Heart left ventricle (tissue), 13 donors: ENCODE data around the gene VSTM1.

Source experiments
- CTCF ChIP-seq, 12 donors: fragments of 200-600 bp; sonication (generic) in 4 of 12; IDR thresholded peaks; one replicate each; pipeline versions ENCODE4 v1.5.0 to v1.8.0; 2018 to 2022; ENCODE audit warnings: antibody characterized with exemption in 12 of 12, mild to moderate bottlenecking in 5 of 12
- POLR2A ChIP-seq, 2 donors: fragments of 450-650 bp; IDR thresholded peaks; one replicate each; pipeline ENCODE4 v1.6.1; 2017; ENCODE audit warnings: antibody characterized with exemption in 2 of 2, mild to moderate bottlenecking in 2 of 2, moderate library complexity in 2 of 2
- donor health status: ischemic (EF 13 %, LVEDD 7.1; RV severe dilation, severe dysfunction).
- donor health status: DM: no; HTN: yes; CAD: no.
- donor health status: DM: no; HTN: no; CAD: no.
- donor health status: ischemic (EF 25% LVEDD 6.9; RV normal size, moderate dysfunction).
- donor health status: ischemic (EF 25% LVEDD 5.7; RV mildly dilated, moderate dysfunction).
- donor health status: ischemic (EF 35%, LVEDD 5.7; RV mildly dilated, moderate dysfunction).
- donor health status: nonischemic (EF 11% LVEDD 7.7; RV severe dilation, severe dysfunction).
- donor health status: DM: yes; HTN: yes; CAD: no.
- donor health status: PGD.
- donor health status: ischemic (EF 29% LVEDD 5.4; RV normal size, mild dysfunction).
- donor health status: nonischemic (EF 23%, LVEDD 6.1; RV moderate dilation, normal function).

- TF ChIP-seq CTCF (IDR thresholded peaks at IDR 0.05) = no peak
- TF ChIP-seq POLR2A (IDR thresholded peaks at IDR 0.05) = no peak
These were observed 20.7 kb downstream of the VSTM1 start for GRCh38 chr19:54042989-54043388.
